ENCODE data around the gene LRRC32. TPM values are rescaled to one million over a fixed set of nuclear protein-coding genes. Genes with fewer than 3 reads are reported as not detected.
A peak's percentile ranks its signal among the peaks of the same experiment; 100 is the strongest.

LRRC32 gene
- total and polyA plus RNA-seq, 2 of the 4 experiments (the other 2 are of a cell fraction), result 5.2 to 13.7 TPM

- peaks cover 2% of the 10 kb centered on the region; the same call in 1 of the 2 replicates for H3K36me3 ChIP-seq (ENCODE audit: control insufficient read depth, insufficient read depth, low read length)
- H3K18ac ChIP-seq (ENCODE audit: low read depth, low read length), result no peak overlapping the region
- H2AK5ac ChIP-seq (ENCODE audit: low read depth, low read length), result 0 out of 2 replicates have a peak overlapping the region, but pooled peaks have one; percentile 87
- H2BK120ac ChIP-seq (ENCODE audit: low read depth, low read length), result no peak overlapping the region
- in situ Hi-C loops (cut with MboI; ENCODE audit: low sequenced_read_pairs), result no loop called here
- H3K23ac ChIP-seq (ENCODE audit: low read depth, low read length), result no peak overlapping the region
- H3K9me3 ChIP-seq (ENCODE audit: control insufficient read depth, insufficient read depth, low read length), result no peaks in the 10 kb centered on the region
- 0 out of 2 replicates have a peak, but pooled peaks cover 3% of the 10 kb centered on the region for H3K27me3 ChIP-seq (ENCODE audit: control insufficient read depth, insufficient read depth, low read length)
- H2BK20ac ChIP-seq (ENCODE audit: low read depth, low read length), result no peak overlapping the region
- no peak overlapping the region for H3K56ac ChIP-seq (ENCODE audit: extremely low read depth, insufficient read depth, low read length)
- H4K91ac ChIP-seq (ENCODE audit: insufficient read depth, low read depth, low read length), result no peak overlapping the region
- dilution Hi-C loops (cut with HindIII; ENCODE audit: low sequenced_read_pairs, unreplicated experiment), result no loop called here
- no peak for DNase-seq
- intact Hi-C loops (cut with micrococcal nuclease), result no loop called here
- no peak overlapping the region for H3K27ac ChIP-seq (ENCODE audit: insufficient read depth, low read length)
- H4K5ac ChIP-seq (ENCODE audit: low read depth, low read length), result no peak overlapping the region; the same call in 1 of the 2 replicates
- no peaks in the 10 kb centered on the region for H3K79me1 ChIP-seq (ENCODE audit: low read depth in 1 of 2, low read length in 2 of 2)
- H3K14ac ChIP-seq (replicated peaks; ENCODE audit: low read depth, low read length), result no peak overlapping the region
- no peaks in the 10 kb centered on the region for H4K20me1 ChIP-seq (ENCODE audit: insufficient read depth, low read length)
- H2BK5ac ChIP-seq (ENCODE audit: low read depth, low read length, poor library complexity, severe bottlenecking), result no peak overlapping the region
- H3K9me1 ChIP-seq (ENCODE audit: insufficient read depth, low read length), result no peaks in the 10 kb centered on the region
- H2BK15ac ChIP-seq (ENCODE audit: low read depth, low read length), result no peak overlapping the region; the same call in 2 of the 3 replicates
- H2AK9ac ChIP-seq (replicated peaks; ENCODE audit: low read depth, low read length, poor library complexity), result no peak overlapping the region
- H3K9ac ChIP-seq (ENCODE audit: low read depth, low read length), result no peak overlapping the region
- 93% methylated on average over 6 of the region's 7 CpGs; no CpG with 5 or more reads in 1 of the 2 experiments for WGBS, 2 experiments (ENCODE audit: extremely low coverage in 2 of 2, insufficient read length in 1 of 2)
- H2AFZ ChIP-seq (replicated peaks; ENCODE audit: low read length, poor library complexity), result no peak overlapping the region
- POLR2A ChIA-PET (ENCODE audit: unreplicated experiment), result interaction anchor here (0.5 kb wide), 1 partner anchor 226 kb away, joined by 3 read pairs; no protein-coding TSS in a partner anchor
- peaks cover 10% of the 10 kb centered on the region for H3K4me1 ChIP-seq (ENCODE audit: control insufficient read depth, insufficient read depth, low read length)
- no peak overlapping the region for H3K4me3 ChIP-seq (ENCODE audit: insufficient read depth, low read depth, low read length)
- peak overlapping the region; percentile 4; the same call in 1 of the 2 replicates for H3K4ac ChIP-seq (ENCODE audit: low read depth, low read length)
- CTCF ChIA-PET, result no interaction called here
- no peak overlapping the region for H4K8ac ChIP-seq (ENCODE audit: low read depth in 2 of 2, low read length in 2 of 2)
- no peak overlapping the region; the same call in 1 of the 2 replicates for H3K4me2 ChIP-seq (ENCODE audit: low read depth, low read length)
- TF ChIP-seq ELK1 (IDR thresholded peaks at IDR 0.05; ENCODE audit: borderline replicate concordance, low read depth, low read length) (no peak), POLR2A (IDR thresholded peaks at IDR 0.05; ENCODE audit: low read depth, low read length) (no peak), USF2 (IDR thresholded peaks at IDR 0.05; ENCODE audit: low read depth, low read length) (no peak), SMC3 (IDR thresholded peaks at IDR 0.05; ENCODE audit: low read depth, low read length) (no peak), RFX5 (IDR thresholded peaks at IDR 0.05; ENCODE audit: low read depth, low read length) (no peak), CEBPB (IDR thresholded peaks at IDR 0.05; ENCODE audit: low read depth, low read length) (no peak), MAZ (IDR thresholded peaks at IDR 0.05; ENCODE audit: borderline replicate concordance, low read depth, low read length) (no peak), BHLHE40 (IDR thresholded peaks at IDR 0.05; ENCODE audit: low read depth, low read length) (no peak), CTCF (conservative IDR thresholded peaks at IDR 0.05; ENCODE audit: low read depth, low read length) (no peak), RCOR1 (IDR thresholded peaks at IDR 0.05; ENCODE audit: insufficient replicate concordance, low read length) (no peak), CHD1 (IDR thresholded peaks at IDR 0.05; ENCODE audit: low read depth, low read length) (no peak), MAFK (IDR thresholded peaks at IDR 0.05; ENCODE audit: low read depth, low read length) (no peak), RAD21 (IDR thresholded peaks at IDR 0.05; ENCODE audit: low read length) (no peak), NFE2L2 (IDR thresholded peaks at IDR 0.05; ENCODE audit: low read depth, low read length) (no peak), MXI1 (IDR thresholded peaks at IDR 0.05; ENCODE audit: borderline replicate concordance, low read depth, low read length) (no peak)
- no TSS peak for BruUV-seq (replicated peaks)
- ATAC-seq (ENCODE audit: low read depth), result no peak
Observed at GRCh38 chr11:76667856-76668255, 2.7 kb downstream of the LRRC32 start.

All from IMR-90 (cell line).